HepG2 (cell line): Measurements from ENCODE around the gene CA6. TPM values are rescaled to one million over a fixed set of nuclear protein-coding genes. Genes with fewer than 3 reads are reported as not detected.

ENCODE experiments used
- ATAC-seq: fragments of 200-7000 bp; cut with Tn5 transposase; 3 replicates; pipeline ENCODE4 v1.9.1; 2020; ENCODE audit warnings: mild to moderate bottlenecking, moderate library complexity
- BruUV-seq: library from RNA; stranded (reverse); fragments of 400-500 nt; replicated peaks from 2 replicates; lab custom pipeline; 2021; lab: Mats Ljungman, UMichigan
- CTCF ChIA-PET: fragments of 300-600 bp; formaldehyde crosslinking; extraction: SDS; loops from one replicate; lab custom pipeline; 2021; ENCODE audit warnings: low total read pairs, inconsistent platforms, low intra/inter-chr PET ratio; lab: Yijun Ruan, JAX
- POLR2A ChIA-PET: fragments of 350-600 bp; sonication (Branson Sonifier 250); formaldehyde crosslinking; loops from one replicate; lab custom pipeline; 2020; ENCODE audit warnings: antibody characterized with exemption, inconsistent platforms; lab: Yijun Ruan, JAX
- DNase-seq: peaks from one replicate; pipeline ENCODE4 v3.0.0-alpha.2; 2015; ENCODE audit warnings: low spot score
- FAIRE-seq: peaks from 3 replicates; lab custom pipeline; 2011; peaks lifted over from hg19 to GRCh38; lab: Jason Lieb, UNC
- H2AFZ ChIP-seq: one replicate; pipeline ENCODE4 v1.6.1; 2011; ENCODE audit warnings: low read length, inconsistent platforms
- H3K27ac ChIP-seq: fragments of 300-600 bp; 3 replicates; pipeline ENCODE4 v1.8.0; 2011; ENCODE audit warnings: mixed run types, mild to moderate bottlenecking, mixed read lengths, low read length, inconsistent platforms; ENCODE audit not compliant: insufficient read depth; ENCODE audit errors: extremely low read length
- H3K27me3 ChIP-seq, 2 experiments: fragments of 200-600 bp in 1 of 2; 2 replicates in 1 of 2; 3 replicates in 1 of 2; pipeline versions ENCODE4 v1.6.0 to v1.8.0; 2011; ENCODE audit warnings: low read length in 2 of 2, mild to moderate bottlenecking in 2 of 2, moderate library complexity in 2 of 2, inconsistent platforms in 1 of 2; ENCODE audit not compliant: insufficient read depth in 2 of 2, control insufficient read depth in 1 of 2
- H3K36me3 ChIP-seq, 2 experiments: fragments of 200-600 bp in 1 of 2; replicated peaks in 1 of 2; 2 replicates in 1 of 2; 3 replicates in 1 of 2; pipeline versions ENCODE4 v1.5.1 to v1.8.0; 2011; ENCODE audit warnings: low read length in 2 of 2, inconsistent platforms in 1 of 2; ENCODE audit not compliant: insufficient read depth in 2 of 2, control insufficient read depth in 1 of 2
- H3K4me1 ChIP-seq: 2 replicates; pipeline ENCODE4 v1.5.1; 2012; ENCODE audit warnings: low read length, inconsistent platforms; ENCODE audit not compliant: insufficient read depth
- H3K4me2 ChIP-seq: 2 replicates; pipeline ENCODE4 v1.6.0; 2011; ENCODE audit warnings: low read depth, low read length, inconsistent platforms
- H3K4me3 ChIP-seq, 3 experiments: fragments of 200-600 bp in 1 of 3; sonication (generic), shearing (Covaris generic) in 1 of 3; replicated peaks in 1 of 3; 2 replicates each; pipeline ENCODE4 v1.5.1; 2011 to 2016; ENCODE audit warnings: low read length in 3 of 3, inconsistent platforms in 2 of 3, low read depth in 2 of 3, mild to moderate bottlenecking in 2 of 3, control low read depth in 1 of 3, mixed read lengths in 1 of 3; ENCODE audit not compliant: insufficient read depth in 1 of 3
- H3K79me2 ChIP-seq: one replicate; pipeline ENCODE4 v1.6.1; 2011; ENCODE audit warnings: low read length, inconsistent platforms; ENCODE audit not compliant: insufficient read depth
- H3K9ac ChIP-seq: 2 replicates; pipeline ENCODE4 v1.6.0; 2011; ENCODE audit warnings: mild to moderate bottlenecking, low read depth, low read length, inconsistent platforms; ENCODE audit not compliant: insufficient read depth
- H3K9me3 ChIP-seq: 2 replicates; pipeline ENCODE4 v1.5.1; 2012; ENCODE audit warnings: mild to moderate bottlenecking, low read length
- H4K20me1 ChIP-seq: 2 replicates; pipeline ENCODE4 v1.6.0; 2011; ENCODE audit warnings: inconsistent platforms, mild to moderate bottlenecking, low read length, moderate library complexity; ENCODE audit not compliant: insufficient read depth
- AGO1 ChIP-seq: fragments of 200-400 bp; formaldehyde crosslinking; IDR thresholded peaks from 2 replicates; pipeline ENCODE4 v1.6.1; 2017; ENCODE audit warnings: mild to moderate bottlenecking, low read depth, low read length, moderate library complexity; ENCODE audit not compliant: poor library complexity, severe bottlenecking
- HMG20A ChIP-seq: IDR thresholded peaks from 2 replicates; pipeline ENCODE4 v1.6.1; 2016; ENCODE audit warnings: borderline replicate concordance
- IRX3 ChIP-seq: sonication (generic); formaldehyde crosslinking; IDR thresholded peaks from 2 replicates; pipeline ENCODE4 v1.8.1; 2023; ENCODE audit warnings: mild to moderate bottlenecking, low read depth, missing genetic modification reagents, borderline replicate concordance
- KLF6 ChIP-seq: IDR thresholded peaks from 2 replicates; pipeline ENCODE4 v1.8.0; 2016; ENCODE audit warnings: missing biosample characterization, missing genetic modification reagents
- MXD3 ChIP-seq: IDR thresholded peaks from 2 replicates; pipeline ENCODE4 v1.6.1; 2016; ENCODE audit warnings: mild to moderate bottlenecking, missing biosample characterization, missing genetic modification reagents
- MYNN ChIP-seq: sonication (generic); formaldehyde crosslinking; IDR thresholded peaks from 2 replicates; pipeline ENCODE4 v1.4.0; 2020; ENCODE audit warnings: mild to moderate bottlenecking, low read depth, missing genetic modification reagents
- PCBP1 ChIP-seq: fragments of 200-400 bp; formaldehyde crosslinking; IDR thresholded peaks from 2 replicates; pipeline ENCODE4 v1.6.1; 2017; ENCODE audit warnings: mild to moderate bottlenecking, low read depth, low read length, borderline replicate concordance
- SAP130 ChIP-seq: IDR thresholded peaks from 2 replicates; pipeline ENCODE4 v1.6.1; 2016; ENCODE audit warnings: low read depth
- SETDB1 ChIP-seq: sonication (generic); formaldehyde crosslinking; IDR thresholded peaks from 2 replicates; pipeline ENCODE4 v1.5.1; 2020; ENCODE audit warnings: missing genetic modification reagents, mild to moderate bottlenecking, borderline replicate concordance
- SSRP1 ChIP-seq: IDR thresholded peaks from 2 replicates; pipeline ENCODE4 v1.6.1; 2016; ENCODE audit warnings: control low read depth
- ZBTB49 ChIP-seq: sonication (generic); formaldehyde crosslinking; IDR thresholded peaks from 2 replicates; pipeline ENCODE4 v1.4.0; 2020; ENCODE audit warnings: missing genetic modification reagents, borderline replicate concordance
- ZFAT ChIP-seq: sonication (generic); formaldehyde crosslinking; conservative IDR thresholded peaks from 2 replicates; pipeline ENCODE4 v1.8.1; 2023; ENCODE audit warnings: missing genetic modification reagents, inconsistent platforms
- ZNF121 ChIP-seq: sonication (generic); formaldehyde crosslinking; IDR thresholded peaks from 2 replicates; pipeline ENCODE4 v1.5.0; 2020; ENCODE audit warnings: mild to moderate bottlenecking, missing genetic modification reagents
- ZNF577 ChIP-seq: sonication (generic); formaldehyde crosslinking; IDR thresholded peaks from 2 replicates; pipeline ENCODE4 v1.4.0; 2020; ENCODE audit warnings: mild to moderate bottlenecking, low read depth, missing genetic modification reagents, borderline replicate concordance
- ZNF616 ChIP-seq: sonication (generic); formaldehyde crosslinking; IDR thresholded peaks from 2 replicates; pipeline ENCODE4 v1.5.0; 2020; ENCODE audit warnings: low read depth, mild to moderate bottlenecking, missing genetic modification reagents
- ZNF670 ChIP-seq: sonication (generic); formaldehyde crosslinking; IDR thresholded peaks from 2 replicates; pipeline ENCODE4 v1.8.0; 2022; ENCODE audit warnings: mild to moderate bottlenecking, missing genetic modification reagents, borderline replicate concordance
- WGBS: methylation state at CpG from one replicate; pipeline ENCODE4 v1.1.6; 2017; ENCODE audit warnings: low lambda C conversion rate; 5-methylcytosine and 5-hydroxymethylcytosine counted together
- in situ Hi-C: cut with HindIII; loops from 2 replicates; pipeline ENCODE4 v1.10.0; 2017; ENCODE audit warnings: low pct_unique_long_range_greater_than_20kb; ENCODE audit not compliant: extremely low pct_ligation_motif_present
- intact Hi-C: fragments of 100-400 bp; cut with micrococcal nuclease; formaldehyde crosslinking; loops from one replicate; pipeline ENCODE4 v1.10.0; 2022; ENCODE audit not compliant: unreplicated experiment
- polyA plus RNA-seq, 8 experiments: library from polyadenylated mRNA; depleted of rRNA in 3 of 8; stranded (reverse) in 7 of 8; unstranded in 1 of 8; fragments of >200 nt; fragmentation: Illumina TruSeq in 4 of 8; extraction: Trizol in 4 of 8; gene quantifications; 2 replicates each; pipeline versions ENCODE4 v1.2.1 to v1.2.3, GENCODE V29; 2011 to 2016; ENCODE audit warnings: low read depth in 4 of 8, missing spikeins in 1 of 8, mixed read lengths in 1 of 8; ENCODE audit not compliant: insufficient read depth in 1 of 8
- total RNA-seq, 5 experiments: library from RNA; depleted of rRNA; stranded (reverse); fragments of >200 nt; fragmentation: Illumina TruSeq; extraction: Trizol; gene quantifications; 2 replicates each; pipeline ENCODE4 v1.2.3, GENCODE V29; 2016; ENCODE audit warnings: low read depth in 1 of 5

The CA6 gene
- total and polyA plus RNA-seq, 2 of the 13 experiments (the other 11 are each of a cell fraction or from before 2014, with no cell fraction given), result not detected

DNA sequence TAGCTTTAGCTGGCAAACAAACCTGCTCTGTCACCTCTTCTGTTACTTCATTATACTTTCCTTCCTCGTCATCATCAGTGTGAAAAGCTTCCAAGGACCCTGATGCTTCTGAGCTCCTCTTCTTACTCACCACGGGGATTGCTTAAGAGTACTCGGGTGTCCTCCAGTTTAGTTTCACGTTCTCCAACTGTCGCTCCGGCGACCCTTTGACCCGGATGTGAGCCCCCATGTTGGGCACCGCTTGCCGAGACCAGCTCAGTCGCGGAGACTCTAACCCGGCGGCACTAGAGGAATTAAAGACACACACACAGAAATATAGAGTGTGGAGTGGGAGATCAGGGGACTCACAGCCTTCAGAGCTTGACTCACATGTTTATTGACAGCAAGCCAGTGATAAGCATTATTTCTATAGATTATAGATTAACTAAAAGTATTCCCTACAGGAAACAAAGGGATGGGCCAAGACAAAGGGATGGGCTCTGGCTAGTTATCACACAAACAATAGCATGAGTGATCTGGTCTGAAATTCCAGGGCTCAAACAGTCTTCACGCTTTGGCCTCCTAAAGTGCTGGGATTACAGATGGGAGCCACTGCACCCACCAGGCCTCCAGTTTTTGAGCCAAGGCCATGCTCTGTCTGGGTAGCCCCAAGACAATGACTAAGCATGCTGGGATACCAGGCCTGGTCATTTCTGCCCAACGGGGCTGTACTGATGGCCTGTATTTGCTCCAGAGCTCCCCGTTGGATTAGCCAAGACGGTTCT is 37.1 kb upstream of the CA6 start (continued):
- TF ChIP-seq ZBTB49 (CRISPR knock-in tag), result no peak

- ATAC-seq (no peak), DNase-seq (no peak), FAIRE-seq (no peak)
- ChIA-PET POLR2A (interaction anchor here (1.3 to 1.7 kb wide), 2 partner anchors 10 to 30 kb away, joined by 3 to 4 read pairs; no protein-coding TSS in a partner anchor), CTCF (no interaction called here)
- no peaks in the 10 kb centered on the region for H3K27me3 ChIP-seq
- in situ Hi-C loops, result no loop called here
- H3K4me2 ChIP-seq, result no peak overlapping the region
- no peaks in the 10 kb centered on the region for H3K79me2 ChIP-seq
- H3K27ac ChIP-seq, result no peak overlapping the region
- H3K4me1 ChIP-seq, result peaks cover 60% of the 10 kb centered on the region
- intact Hi-C loops, result no loop called here
- no peak overlapping the region for H3K9ac ChIP-seq
- H3K4me3 ChIP-seq, result no peak overlapping the region
- TF ChIP-seq KLF6 (CRISPR knock-in tag) (no peak), ZFAT (CRISPR knock-in tag) (no peak), SETDB1 (CRISPR knock-in tag) (no peak), IRX3 (no peak), ZNF616 (CRISPR knock-in tag) (no peak), SAP130 (CRISPR knock-in tag) (no peak), HMG20A (CRISPR knock-in tag) (no peak), ZNF670 (no peak), ZNF577 (CRISPR knock-in tag) (no peak), SSRP1 (CRISPR knock-in tag) (no peak), PCBP1 (no peak), MXD3 (CRISPR knock-in tag) (no peak), AGO1 (no peak), ZNF121 (CRISPR knock-in tag) (no peak), MYNN (CRISPR knock-in tag) (no peak)
- H4K20me1 ChIP-seq, result no peaks in the 10 kb centered on the region
- no TSS peak for BruUV-seq
- H3K9me3 ChIP-seq, result no peaks in the 10 kb centered on the region
- H2AFZ ChIP-seq, result no peak overlapping the region
- WGBS, result 91% methylated on average over 3 of the region's 3 CpGs
- H3K36me3 ChIP-seq, result no peaks in the 10 kb centered on the region
Observed at GRCh38 chr1:8910331-8910730, 35.3 kb upstream of the CA6 start.
